ENCODE results near the gene AMHR2.

- TF ChIP-seq POLR2A (conservative IDR thresholded peaks at IDR 0.05), result 0 out of 2 replicates have a peak, but pooled peaks have one; percentile 28
- TF ChIP-seq SETDB1 (IDR thresholded peaks at IDR 0.05; ENCODE audit: low read length), result no peak
- no peak for TF ChIP-seq ZNF184 (CRISPR knock-in tag; IDR thresholded peaks at IDR 0.05)
- TF ChIP-seq TEAD4 (IDR thresholded peaks at IDR 0.05; ENCODE audit: low read length), result no peak
- no peak for TF ChIP-seq TEAD4 (CRISPR knock-in tag; IDR thresholded peaks at IDR 0.05; ENCODE audit: borderline replicate concordance)
Observed at GRCh38 chr12:53462935-53463334, 39.3 kb downstream of the AMHR2 start.

All from K562 (cell line).